GM23248 (cell line): ENCODE results near the gene CPLANE2. TPM values are rescaled to one million over a fixed set of nuclear protein-coding genes. Genes with fewer than 3 reads are reported as not detected.
A peak's percentile ranks its signal among the peaks of the same experiment; 100 is the strongest.

Experiments
- DNase-seq: peaks from one replicate; pipeline ENCODE4 v3.0.0-alpha.2; 2015
- H2AFZ ChIP-seq: fragments of 200-600 bp; sonication (generic); 2 replicates; pipeline ENCODE4 v1.6.1; 2016; ENCODE audit warnings: antibody characterized with exemption
- H3F3A ChIP-seq: fragments of 200-600 bp; sonication (generic); 2 replicates; pipeline ENCODE4 v1.6.1; 2016; ENCODE audit warnings: mild to moderate bottlenecking, antibody characterized with exemption, mixed run types; ENCODE audit not compliant: insufficient read depth
- H3K27ac ChIP-seq: fragments of 200-600 bp; sonication (generic); 2 replicates; pipeline ENCODE4 v1.5.1; 2016; ENCODE audit warnings: mild to moderate bottlenecking
- H3K27me3 ChIP-seq: fragments of 200-600 bp; sonication (generic); replicated peaks from 2 replicates; pipeline ENCODE4 v1.6.1; 2016; ENCODE audit warnings: mild to moderate bottlenecking; ENCODE audit not compliant: insufficient read depth
- H3K36me3 ChIP-seq: fragments of 200-600 bp; sonication (generic); 2 replicates; pipeline ENCODE4 v1.6.1; 2016; ENCODE audit warnings: low read depth, mild to moderate bottlenecking
- H3K4me1 ChIP-seq: fragments of 200-600 bp; sonication (generic); 2 replicates; pipeline ENCODE4 v1.6.1; 2016; ENCODE audit warnings: mild to moderate bottlenecking; ENCODE audit not compliant: insufficient read depth
- H3K4me2 ChIP-seq: fragments of 200-600 bp; sonication (generic); one replicate; pipeline ENCODE4 v1.6.1; 2016; ENCODE audit warnings: mild to moderate bottlenecking; ENCODE audit not compliant: unreplicated experiment
- H3K4me3 ChIP-seq: fragments of 200-600 bp; sonication (generic); 2 replicates; pipeline ENCODE4 v1.5.1; 2016; ENCODE audit warnings: mild to moderate bottlenecking
- H3K79me2 ChIP-seq: fragments of 200-600 bp; sonication (generic); 2 replicates; pipeline ENCODE4 v1.6.1; 2016; ENCODE audit warnings: mild to moderate bottlenecking; ENCODE audit not compliant: insufficient read depth
- H3K9ac ChIP-seq: fragments of 200-600 bp; sonication (generic); 2 replicates; pipeline ENCODE4 v1.6.1; 2016; ENCODE audit warnings: mild to moderate bottlenecking
- H3K9me2 ChIP-seq: fragments of 200-600 bp; sonication (generic); 2 replicates; pipeline ENCODE4 v1.6.1; 2016; ENCODE audit warnings: mixed run types, mild to moderate bottlenecking, moderate library complexity; ENCODE audit not compliant: insufficient read depth
- H3K9me3 ChIP-seq: fragments of 200-600 bp; sonication (generic); one replicate; pipeline ENCODE4 v1.6.1; 2017; ENCODE audit warnings: low read depth
- H4K20me1 ChIP-seq: fragments of 200-600 bp; sonication (generic); 2 replicates; pipeline ENCODE4 v1.6.0; 2016; ENCODE audit not compliant: insufficient read depth
- EZH2 ChIP-seq: fragments of 200-600 bp; sonication (generic); IDR thresholded peaks from 2 replicates; pipeline ENCODE4 v1.6.1; 2018; ENCODE audit warnings: antibody characterized with exemption, mild to moderate bottlenecking; ENCODE audit not compliant: insufficient read depth, poor library complexity, severe bottlenecking
- EZH2phosphoT487 ChIP-seq: fragments of 200-600 bp; sonication (generic); IDR thresholded peaks from 2 replicates; pipeline ENCODE4 v1.6.1; 2018; ENCODE audit warnings: antibody characterized with exemption, moderate library complexity, mild to moderate bottlenecking, low read depth; ENCODE audit not compliant: insufficient read depth
- WGBS, 2 experiments: methylation state at CpG; one replicate each; pipeline ENCODE4 v1.1.6; 2015 to 2017; ENCODE audit warnings: low lambda C conversion rate in 2 of 2, low coverage in 1 of 2; ENCODE audit errors: missing lambda C conversion rate in 2 of 2; 5-methylcytosine and 5-hydroxymethylcytosine counted together
- in situ Hi-C: fragments of 300-500 bp; cut with MboI; formaldehyde crosslinking; loops from 2 replicates; pipeline ENCODE4 v1.15.0; 2020
- polyA plus RNA-seq: library from polyadenylated mRNA; unstranded; fragments of >200 nt; fragmentation: Nextera tagmentation; extraction: Ambion mirVana; gene quantifications from 2 replicates; pipeline ENCODE4 v1.2.1, GENCODE V29; 2016
- total RNA-seq: library from RNA; depleted of rRNA; stranded (reverse); fragments of >200 nt; shearing (Covaris generic); gene quantifications from 2 replicates; pipeline ENCODE4 v1.2.3, GENCODE V29; 2014

CPLANE2 gene
- total and polyA plus RNA-seq, 2 experiments from 2014 or later, result 2.6 to 16.5 TPM

GRCh38 chr1:16235944-16236510 lies 956 bp downstream of the CPLANE2 start:
- peaks cover 10% of the 10 kb centered on the region for H3F3A ChIP-seq
- H4K20me1 ChIP-seq, result no peaks in the 10 kb centered on the region
- DNase-seq, result peak; percentile 58
- peak overlapping the region; percentile 70 for H3K4me3 ChIP-seq
- H2AFZ ChIP-seq, result peak overlapping the region; percentile 92
- peak overlapping the region; percentile 77; the same call in 1 of the 2 replicates for H3K9ac ChIP-seq
- no peaks in the 10 kb centered on the region for H3K79me2 ChIP-seq
- peaks cover 14% of the 10 kb centered on the region for H3K4me1 ChIP-seq
- no peaks in the 10 kb centered on the region for H3K27me3 ChIP-seq
- H3K27ac ChIP-seq, result no peak overlapping the region
- no peaks in the 10 kb centered on the region for H3K9me3 ChIP-seq
- WGBS, 2 experiments, result 39 to 42% methylated on average over 6 of the region's 6 CpGs
- no peaks in the 10 kb centered on the region for H3K9me2 ChIP-seq
- in situ Hi-C loops, result no loop called here
- peak overlapping the region; percentile 64 for H3K4me2 ChIP-seq
- TF ChIP-seq EZH2phosphoT487, result no peak
- no peak for TF ChIP-seq EZH2
- H3K36me3 ChIP-seq, result no peaks in the 10 kb centered on the region

GRCh38 chr1:16235347-16235746 lies 1.6 kb downstream of the CPLANE2 start:
- 78 to 80% methylated on average over 2 of the region's 2 CpGs for WGBS, 2 experiments
- DNase-seq, result no peak
- no peaks in the 10 kb centered on the region for H3K9me3 ChIP-seq
- H2AFZ ChIP-seq, result no peak overlapping the region
- TF ChIP-seq EZH2phosphoT487 (no peak), EZH2 (no peak)
- no peaks in the 10 kb centered on the region for H3K9me2 ChIP-seq
- peaks cover 14% of the 10 kb centered on the region for H3K4me1 ChIP-seq
- in situ Hi-C loops, result no loop called here
- H3K27ac ChIP-seq, result no peak overlapping the region
- H3K36me3 ChIP-seq, result no peaks in the 10 kb centered on the region
- H3K9ac ChIP-seq, result no peak overlapping the region
- no peak overlapping the region for H3K4me2 ChIP-seq
- H3K27me3 ChIP-seq, result no peaks in the 10 kb centered on the region
- H3F3A ChIP-seq, result peaks cover 10% of the 10 kb centered on the region
- no peaks in the 10 kb centered on the region for H4K20me1 ChIP-seq
- H3K79me2 ChIP-seq, result no peaks in the 10 kb centered on the region
- H3K4me3 ChIP-seq, result no peak overlapping the region

GRCh38 chr1:16233431-16233830 lies 3.6 kb downstream of the CPLANE2 start:
- Histone ChIP-seq H3K27ac (no peak overlapping the region), H3F3A (peaks cover 10% of the 10 kb centered on the region), H3K9me2 (no peaks in the 10 kb centered on the region), H4K20me1 (no peaks in the 10 kb centered on the region), H3K4me2 (no peak overlapping the region), H3K36me3 (no peaks in the 10 kb centered on the region), H2AFZ (no peak overlapping the region), H3K4me1 (peaks cover 14% of the 10 kb centered on the region), H3K79me2 (no peaks in the 10 kb centered on the region), H3K27me3 (no peaks in the 10 kb centered on the region), H3K9ac (no peak overlapping the region), H3K9me3 (no peaks in the 10 kb centered on the region), H3K4me3 (no peak overlapping the region)
- WGBS, 2 experiments, result 92 to 93% methylated on average over 8 of the region's 8 CpGs
- TF ChIP-seq EZH2phosphoT487, result no peak
- TF ChIP-seq EZH2, result no peak
- DNase-seq, result no peak
- in situ Hi-C loops, result no loop called here

GRCh38 chr1:16232316-16232710 lies 4.7 kb downstream of the CPLANE2 start:
- in situ Hi-C loops, result no loop called here
- H3K27me3 ChIP-seq, result peaks cover 9% of the 10 kb centered on the region
- 91 to 96% methylated on average over 5 of the region's 5 CpGs for WGBS, 2 experiments

More at GRCh38 chr1:16232316-16232710, 4.7 kb downstream of the CPLANE2 start:
- Histone ChIP-seq H3K9me3 (no peaks in the 10 kb centered on the region), H3K4me3 (no peak overlapping the region), H4K20me1 (no peaks in the 10 kb centered on the region), H3K9me2 (no peaks in the 10 kb centered on the region), H3K27ac (no peak overlapping the region), H3K4me2 (no peak overlapping the region), H3K79me2 (no peaks in the 10 kb centered on the region), H2AFZ (no peak overlapping the region), H3F3A (peaks cover 1% of the 10 kb centered on the region), H3K4me1 (peaks cover 7% of the 10 kb centered on the region), H3K9ac (no peak overlapping the region), H3K36me3 (no peaks in the 10 kb centered on the region)
- DNase-seq, result no peak
- TF ChIP-seq EZH2phosphoT487 (no peak), EZH2 (no peak)
